Iris pigment epithelial cell (primary cell): ENCODE measurements around the gene ADGRA1.
A peak's percentile ranks its signal among the peaks of the same experiment; 100 is the strongest.
"Not testable (repeated sequence)": the region's sequence is repeated elsewhere in the genome, so short reads cannot be mapped to it uniquely, and the experiment has no call there.

ENCODE experiments used
- DNase-seq: peaks from one replicate; pipeline ENCODE4 v3.0.0-alpha.2; 2011; ENCODE audit warnings: low read depth

Gene ADGRA1

DNA sequence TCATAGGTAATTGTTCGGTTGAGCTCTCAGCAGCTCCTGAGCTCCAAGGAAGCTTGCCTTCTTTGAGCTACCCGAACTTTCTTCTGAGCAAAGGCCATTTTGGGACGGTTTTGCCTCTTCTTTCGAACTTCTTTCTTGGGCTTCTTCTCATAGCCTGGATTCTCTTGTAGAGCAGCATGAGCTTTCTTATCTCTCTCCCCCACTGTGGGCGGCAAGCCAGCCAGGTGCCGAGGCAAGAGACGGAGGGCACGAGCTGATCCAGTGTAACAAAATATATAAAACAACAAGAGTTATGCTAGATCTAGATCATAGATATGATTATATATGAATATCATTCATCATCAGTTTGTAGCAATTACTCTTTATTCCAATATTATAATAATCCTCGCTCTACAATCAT lies 55.8 kb downstream of the ADGRA1 start:
- DNase-seq: no peak

DNA sequence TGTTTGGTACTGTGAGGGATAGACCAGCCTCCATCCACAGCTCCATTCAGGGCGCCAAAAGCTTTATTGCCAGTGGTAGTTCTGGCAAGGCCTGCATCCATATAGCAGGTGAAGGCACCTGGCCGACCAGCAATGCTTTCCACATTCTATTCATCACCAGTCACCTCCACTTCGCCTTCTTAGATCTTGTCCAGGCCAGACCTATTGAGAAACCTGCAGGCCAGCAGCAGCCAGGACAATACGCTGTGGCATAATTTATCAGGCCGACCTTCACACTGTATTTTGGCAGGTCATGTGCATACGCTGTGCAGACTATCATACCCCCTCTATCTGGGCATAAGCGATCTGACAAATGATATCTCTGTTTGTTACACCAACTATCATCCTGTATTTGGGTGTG lies 57.0 kb downstream of the ADGRA1 start:
- no peak for DNase-seq

- DNase-seq: no peak
These were observed 62.5 kb downstream of the ADGRA1 start for GRCh38 chr10:133150226-133150625.

DNA sequence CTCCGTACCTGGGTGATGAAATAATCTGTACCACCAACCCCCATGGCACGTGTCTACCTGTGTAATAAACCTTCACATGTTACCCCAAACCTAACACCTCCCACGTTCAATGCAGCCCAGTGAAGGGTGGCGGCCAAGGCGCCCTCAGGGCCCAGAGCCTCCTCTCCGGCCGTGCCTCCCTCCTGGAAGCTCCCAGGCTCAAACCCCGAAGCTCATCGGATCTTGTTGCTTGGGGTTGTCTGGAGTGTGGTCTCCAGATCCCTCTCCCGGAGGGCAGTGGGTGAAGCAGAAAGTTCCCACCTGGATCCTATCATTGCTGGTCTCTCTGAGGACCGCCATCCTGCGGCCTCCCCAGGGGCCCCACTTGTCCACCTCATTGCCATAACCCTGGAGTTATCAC lies 62.9 kb downstream of the ADGRA1 start:
- no peak for DNase-seq

GRCh38 chr10:133151071-133151470 lies 63.3 kb downstream of the ADGRA1 start:
- DNase-seq: not testable (repeated sequence)

DNA sequence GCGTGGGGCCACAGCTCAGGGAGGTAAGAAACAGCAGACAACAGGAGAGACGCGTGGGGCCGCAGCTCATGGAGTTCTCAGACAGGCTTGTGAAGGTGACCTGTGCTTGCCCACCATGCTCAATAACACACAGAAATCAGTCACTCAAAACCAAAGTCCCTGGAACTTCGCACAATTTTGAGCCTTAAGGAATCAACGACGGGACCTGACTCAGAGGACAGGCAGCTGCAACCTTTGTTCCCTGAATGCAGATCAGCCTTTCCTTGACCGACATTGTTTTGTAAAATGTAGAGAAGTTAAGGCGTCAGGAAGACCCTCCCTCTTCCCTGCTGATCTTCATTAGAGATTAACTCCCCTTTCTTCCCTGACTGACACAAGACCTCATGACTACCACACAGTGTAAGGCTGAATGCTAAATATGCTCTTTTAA lies 63.8 kb downstream of the ADGRA1 start:
- DNase-seq: no peak

DNA sequence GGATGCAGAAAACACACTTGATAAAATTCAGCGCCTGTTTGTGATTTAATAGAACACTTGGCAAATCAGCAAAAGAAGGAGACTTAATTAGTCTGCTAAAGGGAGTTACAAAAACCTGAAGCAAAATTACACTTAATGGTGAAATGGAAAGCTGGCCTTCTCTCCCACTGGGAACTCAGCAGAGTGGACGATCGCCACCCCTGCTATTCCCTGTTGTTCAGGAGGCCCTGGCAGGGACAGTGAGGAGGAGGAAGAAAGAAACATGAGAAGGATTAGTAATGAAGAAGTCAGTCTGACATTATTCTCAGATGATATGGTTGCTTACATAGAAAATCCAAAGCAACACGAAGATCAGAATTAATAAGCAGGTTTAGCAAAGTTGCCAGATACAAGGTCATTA lies 66.7 kb downstream of the ADGRA1 start:
- DNase-seq: no peak

GRCh38 chr10:133154996-133155778 lies 67.5 kb downstream of the ADGRA1 start:
- DNase-seq: no peak

- peak; percentile 22 for DNase-seq
These were observed 69.2 kb downstream of the ADGRA1 start for GRCh38 chr10:133156674-133157579.

- DNase-seq: no peak
These were observed 70.1 kb downstream of the ADGRA1 start for GRCh38 chr10:133157662-133158436.

DNA sequence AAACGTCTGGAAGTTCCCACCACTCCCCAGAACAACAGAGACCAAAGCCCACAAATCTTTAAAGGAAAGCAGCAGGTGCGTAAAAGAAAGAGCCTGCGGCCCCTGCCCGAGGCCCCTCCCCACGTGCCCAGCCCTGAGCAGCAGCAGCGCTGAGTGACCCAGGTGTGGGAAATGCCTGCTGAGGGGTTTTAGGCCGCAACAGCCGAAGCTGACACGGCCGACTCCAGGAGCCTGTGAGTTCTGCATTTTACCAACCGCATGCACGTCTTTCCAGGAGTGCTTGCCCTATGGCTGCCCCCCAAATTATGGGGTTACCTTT lies 70.7 kb downstream of the ADGRA1 start:
- no peak for DNase-seq

- DNase-seq: no peak
These were observed 71.3 kb downstream of the ADGRA1 start for GRCh38 chr10:133158756-133159610.

- no peak for DNase-seq
These were observed 71.9 kb downstream of the ADGRA1 start for GRCh38 chr10:133159611-133159949.

DNA sequence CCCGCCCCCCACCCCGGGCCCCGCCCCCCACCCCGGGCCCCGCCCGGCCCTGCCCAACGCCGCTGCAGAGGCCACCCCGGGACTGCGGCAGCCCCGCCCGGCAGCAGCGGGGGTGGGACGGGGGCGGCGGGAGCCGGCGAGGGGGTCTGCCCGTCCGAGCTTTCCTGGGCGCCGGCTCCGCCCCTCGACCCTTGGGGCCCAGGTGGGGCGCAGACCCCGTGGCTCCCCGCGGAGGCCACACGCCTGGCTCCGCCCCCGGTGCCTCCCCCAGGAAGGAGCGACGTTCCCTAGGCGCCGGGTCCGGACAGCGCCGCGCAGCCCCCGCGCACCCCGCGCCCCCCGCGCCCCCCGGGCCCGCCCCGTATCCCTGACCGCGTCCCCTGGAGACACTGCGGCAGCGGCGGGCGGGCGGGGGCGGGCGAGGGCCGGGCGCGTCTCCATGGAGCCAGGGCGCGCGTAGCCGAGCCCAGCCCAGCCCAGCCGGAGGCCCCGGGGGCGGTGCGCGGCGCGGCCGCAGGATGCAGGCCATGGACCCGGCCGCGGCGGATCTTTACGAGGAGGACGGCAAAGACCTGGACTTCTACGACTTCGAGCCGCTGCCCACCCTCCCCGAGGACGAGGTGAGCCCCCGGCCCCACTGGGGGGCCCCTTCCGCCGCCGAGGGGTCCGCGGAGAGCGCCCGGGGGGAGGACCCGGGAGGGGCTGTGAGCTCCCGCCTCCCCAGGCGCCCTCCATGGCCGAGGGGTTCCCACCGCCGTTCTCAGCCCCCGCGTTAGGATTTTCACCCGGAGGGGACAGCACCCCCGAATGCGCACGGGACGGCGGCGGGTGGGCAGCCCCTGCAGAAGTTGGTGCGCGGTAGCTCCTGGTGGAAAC lies 72.5 kb downstream of the ADGRA1 start, which contains the start of gene KNDC1:
KNDC1 (plus strand) TSS at position 270 of the 876 bp plus-strand sequence; CDS start at position 519, 249 bp downstream.
- DNase-seq: peak; percentile 44

DNA sequence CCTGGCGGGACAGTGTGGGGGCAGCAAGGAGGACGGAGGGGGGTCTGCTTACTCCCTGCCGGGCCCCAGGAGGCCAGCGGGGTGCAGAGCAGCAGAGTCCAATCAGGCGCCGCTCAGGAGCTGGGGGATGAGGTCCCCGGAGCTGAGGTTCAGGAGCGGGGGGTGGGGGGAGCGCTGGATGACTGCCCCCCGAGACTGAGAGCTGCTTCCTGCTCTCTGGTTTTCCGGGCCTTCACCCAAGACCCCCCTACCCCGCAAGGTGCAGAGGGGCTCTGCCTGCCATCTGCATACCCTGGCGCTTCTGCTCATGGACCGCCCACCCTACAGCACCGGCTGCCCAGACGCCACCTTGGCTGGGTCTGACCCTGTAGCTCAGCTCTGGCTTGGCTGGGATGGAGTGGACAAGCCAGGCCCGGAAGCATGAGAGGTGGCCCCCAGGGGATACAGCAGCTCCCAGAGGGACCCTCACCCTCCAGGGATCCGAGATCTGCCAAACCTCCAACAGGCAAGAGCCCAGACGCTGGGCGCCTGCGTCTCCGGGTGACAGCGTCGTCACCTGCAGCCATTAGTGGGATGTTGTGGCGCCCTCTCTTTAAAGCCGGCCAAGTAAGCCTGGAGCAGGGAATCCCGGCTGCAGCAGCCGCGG lies 73.2 kb downstream of the ADGRA1 start:
- DNase-seq: no peak

- DNase-seq: no peak
These were observed 73.9 kb downstream of the ADGRA1 start for GRCh38 chr10:133161486-133162109.

DNA sequence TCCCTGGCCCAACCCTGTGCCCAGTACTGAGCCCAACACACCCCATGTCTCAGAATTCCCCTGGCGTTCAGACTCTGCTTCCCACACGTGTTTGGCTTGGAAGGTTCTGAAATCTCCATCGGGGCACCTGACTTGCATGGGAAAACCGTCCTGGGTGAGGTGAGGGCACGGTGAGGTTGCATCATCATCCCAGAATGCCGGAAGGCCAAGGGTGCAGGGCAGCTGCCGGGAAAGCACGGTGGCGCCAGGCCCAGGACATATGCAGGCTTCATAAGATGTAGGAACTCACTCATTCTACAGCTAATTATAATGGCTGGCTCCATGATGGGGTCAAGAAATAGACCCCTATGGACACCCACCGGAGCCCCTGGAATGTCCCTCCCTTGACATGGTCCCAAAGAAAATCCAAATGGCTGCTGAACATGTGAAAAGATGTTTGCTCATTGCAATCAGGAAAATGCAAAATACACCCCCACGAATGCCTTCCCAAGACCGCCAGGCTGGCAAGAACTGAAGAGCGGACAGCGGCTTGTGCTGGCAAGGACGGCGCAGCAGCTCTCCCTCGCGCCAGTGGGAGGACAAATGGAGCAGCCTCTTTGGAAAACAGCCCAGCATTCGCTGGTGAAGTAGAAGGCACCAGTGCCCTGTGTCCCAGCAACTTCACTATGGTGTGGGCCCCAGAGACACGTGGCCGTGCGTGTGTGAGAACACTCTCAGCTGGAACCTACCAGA lies 74.6 kb downstream of the ADGRA1 start:
- no peak for DNase-seq

GRCh38 chr10:133162910-133163856 lies 75.5 kb downstream of the ADGRA1 start:
- no peak for DNase-seq
